GM18868 (cell line): Measurements from ENCODE around the gene ARHGAP26.
A peak's percentile ranks its signal among the peaks of the same experiment; 100 is the strongest.

ENCODE experiments used
- ATAC-seq: cut with Tn5 transposase; IDR thresholded peaks from one replicate; pipeline ENCODE4 v1.9.1; 2021; ENCODE audit warnings: mild to moderate bottlenecking, moderate library complexity; ENCODE audit not compliant: unreplicated experiment

ARHGAP26 gene

GRCh38 chr5:143152445-143152844 lies 382.3 kb downstream of the ARHGAP26 start:
- ATAC-seq = no peak

- ATAC-seq = peak; percentile 73
These were observed 383.3 kb downstream of the ARHGAP26 start for GRCh38 chr5:143153332-143154119.

- no peak for ATAC-seq
These were observed 384.6 kb downstream of the ARHGAP26 start for GRCh38 chr5:143154510-143155370.

GRCh38 chr5:143155455-143155854 lies 385.3 kb downstream of the ARHGAP26 start:
- ATAC-seq = no peak

GRCh38 chr5:143156086-143156485 lies 385.9 kb downstream of the ARHGAP26 start:
- no peak for ATAC-seq

GRCh38 chr5:143156572-143156971 lies 386.4 kb downstream of the ARHGAP26 start:
- no peak for ATAC-seq

GRCh38 chr5:143159031-143159430 lies 388.9 kb downstream of the ARHGAP26 start:
- no peak for ATAC-seq

GRCh38 chr5:143161885-143162540 lies 391.8 kb downstream of the ARHGAP26 start:
- ATAC-seq = no peak

GRCh38 chr5:143162810-143163209 lies 392.6 kb downstream of the ARHGAP26 start:
- no peak for ATAC-seq

- no peak for ATAC-seq
These were observed 394.4 kb downstream of the ARHGAP26 start for GRCh38 chr5:143164557-143164956.

- ATAC-seq = peak; percentile 25
These were observed 395.1 kb downstream of the ARHGAP26 start for GRCh38 chr5:143165049-143165880.

- ATAC-seq = no peak
These were observed 395.9 kb downstream of the ARHGAP26 start for GRCh38 chr5:143166090-143166489.

- peak; percentile 57 for ATAC-seq
These were observed 396.7 kb downstream of the ARHGAP26 start for GRCh38 chr5:143166661-143167420.

GRCh38 chr5:143168171-143168741 lies 398.1 kb downstream of the ARHGAP26 start:
- ATAC-seq = no peak

GRCh38 chr5:143168921-143169810 lies 399.0 kb downstream of the ARHGAP26 start:
- ATAC-seq = no peak

- ATAC-seq = no peak
These were observed 399.9 kb downstream of the ARHGAP26 start for GRCh38 chr5:143170104-143170503.

- ATAC-seq = no peak
These were observed 400.8 kb downstream of the ARHGAP26 start for GRCh38 chr5:143170977-143171376.

- ATAC-seq = no peak
These were observed 402.6 kb downstream of the ARHGAP26 start for GRCh38 chr5:143172739-143173138.
